ENCODE measurements around the gene ARFRP1. TPM values are rescaled to one million over a fixed set of nuclear protein-coding genes. Genes with fewer than 3 reads are reported as not detected.

Gene ARFRP1
- total RNA-seq, 1 experiment from 2014 or later: 42.7 TPM

DNA sequence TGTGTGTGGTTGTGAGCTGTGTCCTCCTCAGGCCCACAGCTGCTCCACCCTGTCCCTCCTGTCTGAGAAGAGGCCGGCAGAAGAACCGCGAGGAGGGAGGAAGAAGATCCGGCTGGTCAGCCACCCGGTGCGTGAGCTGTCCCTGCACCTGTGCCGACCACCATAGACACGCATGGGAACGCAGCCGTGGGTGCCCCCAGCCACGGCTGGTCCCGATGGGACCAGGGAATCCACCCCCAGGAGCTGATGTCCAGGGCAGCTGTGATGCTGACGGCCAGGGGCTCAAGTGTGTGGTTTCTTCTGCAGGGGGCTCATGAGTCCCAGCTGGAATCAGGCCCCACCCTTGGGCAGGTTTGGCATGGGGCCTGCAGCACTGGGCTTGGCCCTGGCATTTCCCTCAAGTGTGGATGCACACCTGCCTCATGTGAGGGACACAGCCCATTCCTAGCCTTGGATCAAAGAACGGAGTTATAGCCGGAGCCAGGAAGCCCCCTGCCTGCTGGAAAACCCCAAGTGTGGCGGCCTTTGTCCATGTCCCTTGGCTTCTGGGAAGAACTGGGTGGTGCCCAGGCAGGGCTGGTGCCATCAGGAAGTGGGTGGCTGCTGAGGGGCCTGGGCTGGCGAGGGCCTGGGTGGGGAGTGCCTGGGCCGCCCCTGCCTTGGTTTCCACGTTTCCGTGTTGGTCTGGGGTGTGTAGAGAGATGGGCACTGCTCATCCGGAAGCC is 15.9 kb downstream of the ARFRP1 start:
- TF ChIP-seq CTCF (conservative IDR thresholded peaks at IDR 0.05): no peak
- no peak overlapping the region for H3K56ac ChIP-seq (ENCODE audit: insufficient read length, low read depth, low read length)
- no peak overlapping the region for H3K9ac ChIP-seq (ENCODE audit: extremely low read depth, insufficient read length, low read length)
- H2BK5ac ChIP-seq (ENCODE audit: insufficient read length, low read length): no peak overlapping the region
- no peak overlapping the region for H2BK15ac ChIP-seq (ENCODE audit: low read depth, low read length)
- no peak overlapping the region for H4K8ac ChIP-seq (replicated peaks; ENCODE audit: insufficient read length, low read depth, low read length)
- no peak overlapping the region for H3T11ph ChIP-seq (ENCODE audit: low read length)
- no peak overlapping the region for H2BK20ac ChIP-seq (ENCODE audit: low read depth, low read length, poor library complexity, severe bottlenecking)
- H3K23me2 ChIP-seq (ENCODE audit: insufficient read length, low read depth, low read length, poor library complexity, severe bottlenecking): peaks cover 4% of the 10 kb centered on the region
- no peak overlapping the region for H2AFZ ChIP-seq (ENCODE audit: low read length)
- DNase-seq: no peak
- Mint-ChIP-seq H3K9me3 (peaks cover 3 to 5% of the 10 kb centered on the region in 2 experiments; a peak in 3 of 5 replicates), H3K4me3 (no peak overlapping the region), H3K4me1 (peaks cover 2 to 4% of the 10 kb centered on the region in 2 experiments), H3K27ac (peak overlapping the region in 2 of 3 experiments; percentile 60 to 88; a peak in 3 of 7 replicates), H3K36me3 (ENCODE audit: insufficient read depth in 1 of 3, low read depth in 3 of 3) (peaks cover 14 to 20% (median 17%) of the 10 kb centered on the region in 3 experiments; a peak in 6 of 7 replicates), H3K27me3 (ENCODE audit: low read depth) (peaks cover 3% of the 10 kb centered on the region)
- whole genome bisulfite sequencing (ENCODE audit: extremely low coverage, insufficient read length, low lambda C conversion rate): no CpG with 5 or more reads among the region's 21 CpGs
- H3K79me1 ChIP-seq (ENCODE audit: insufficient read depth, low read depth, low read length, poor library complexity, severe bottlenecking): no peaks in the 10 kb centered on the region
- H4K91ac ChIP-seq (ENCODE audit: insufficient read length, low read depth, low read length): no peak overlapping the region
- no peak overlapping the region for H3K27ac ChIP-seq (ENCODE audit: insufficient read length, low read depth, low read length)
- H3K18ac ChIP-seq (ENCODE audit: insufficient read length, low read depth, low read length): no peak overlapping the region
- H3K23ac ChIP-seq (ENCODE audit: insufficient read length, low read depth, low read length): no peak overlapping the region
- H2BK120ac ChIP-seq (ENCODE audit: low read depth, low read length, poor library complexity, severe bottlenecking): no peak overlapping the region
- H3K27me3 ChIP-seq (ENCODE audit: insufficient read depth, low read length): no peaks in the 10 kb centered on the region
- H3K4ac ChIP-seq (ENCODE audit: low read depth, low read length): no peak overlapping the region
- no peaks in the 10 kb centered on the region for H3K79me2 ChIP-seq (ENCODE audit: insufficient read depth, low read length)
- no peaks in the 10 kb centered on the region for H3K4me1 ChIP-seq (ENCODE audit: insufficient read depth, low read length)
- no peaks in the 10 kb centered on the region for H4K20me1 ChIP-seq (ENCODE audit: control insufficient read depth, insufficient read depth, insufficient read length)
- no peak overlapping the region for H4K5ac ChIP-seq (ENCODE audit: insufficient read length, low read depth, low read length)
- H3K4me2 ChIP-seq (ENCODE audit: insufficient read depth, insufficient read length, low read length): no peak overlapping the region
- no peak overlapping the region for H3K14ac ChIP-seq (ENCODE audit: insufficient read depth, low read length)
- no peaks in the 10 kb centered on the region for H3K9me3 ChIP-seq (ENCODE audit: control insufficient read depth, low read depth, low read length)
- H2BK12ac ChIP-seq (ENCODE audit: insufficient read length, low read depth, low read length): no peak overlapping the region
- H2AK5ac ChIP-seq (ENCODE audit: insufficient read length, low read length): no peak overlapping the region
